ENCODE results near the gene LSG1.
"Not testable (repeated sequence)": the region's sequence is repeated elsewhere in the genome, so short reads cannot be mapped to it uniquely, and the experiment has no call there.

LSG1 gene

GRCh38 chr3:194606941-194607340 is 65.0 kb downstream of the LSG1 start:
- no peak overlapping the region for H3K27ac ChIP-seq
- no peak for TF ChIP-seq ZFX (IDR thresholded peaks at IDR 0.05)
- TF ChIP-seq CTCF (conservative IDR thresholded peaks at IDR 0.05), result no peak

GRCh38 chr3:194606163-194606562 is 65.8 kb downstream of the LSG1 start:
- TF ChIP-seq CTCF (conservative IDR thresholded peaks at IDR 0.05) (no peak), ZFX (IDR thresholded peaks at IDR 0.05) (no peak)
- H3K27ac ChIP-seq, result no peak overlapping the region

- H3K27ac ChIP-seq, result not testable (repeated sequence)
Observed at GRCh38 chr3:194605314-194605713, 66.7 kb downstream of the LSG1 start.

- no peak overlapping the region for H3K27ac ChIP-seq
- TF ChIP-seq ZFX (IDR thresholded peaks at IDR 0.05), result no peak
- TF ChIP-seq CTCF (conservative IDR thresholded peaks at IDR 0.05), result no peak
Observed at GRCh38 chr3:194604837-194605236, 67.2 kb downstream of the LSG1 start.

GRCh38 chr3:194604126-194604525 is 67.9 kb downstream of the LSG1 start:
- TF ChIP-seq ZFX (IDR thresholded peaks at IDR 0.05) (no peak), CTCF (conservative IDR thresholded peaks at IDR 0.05) (no peak)

GRCh38 chr3:194602669-194603171 is 69.3 kb downstream of the LSG1 start:
- no peak overlapping the region for H3K27ac ChIP-seq
- TF ChIP-seq CTCF (conservative IDR thresholded peaks at IDR 0.05), result no peak
- TF ChIP-seq ZFX (IDR thresholded peaks at IDR 0.05), result no peak

More at GRCh38 chr3:194604126-194604525, 67.9 kb downstream of the LSG1 start:
- no peak overlapping the region for H3K27ac ChIP-seq

GRCh38 chr3:194598771-194599557 is 73.0 kb downstream of the LSG1 start:
- no peak overlapping the region for H3K27ac ChIP-seq

More at GRCh38 chr3:194598771-194599557, 73.0 kb downstream of the LSG1 start:
- TF ChIP-seq CTCF (conservative IDR thresholded peaks at IDR 0.05) (no peak), ZFX (IDR thresholded peaks at IDR 0.05) (no peak)

Measured in C4-2B (cell line).